Neural cell (in vitro differentiated cells): ENCODE measurements around the gene CNTN4. TPM values are rescaled to one million over a fixed set of nuclear protein-coding genes. Genes with fewer than 3 reads are reported as not detected.

ENCODE experiments used
- H2AFZ ChIP-seq: fragments of 200-600, 300-800 bp; sonication (generic), shearing (Covaris generic); 2 replicates; pipeline ENCODE4 v1.6.0; 2014; ENCODE audit warnings: low read depth, mild to moderate bottlenecking, antibody characterized with exemption, low read length, moderate library complexity
- H3F3A ChIP-seq: fragments of 200-600 bp; shearing (Covaris generic); 2 replicates; pipeline ENCODE4 v1.6.1; 2016; ENCODE audit warnings: mild to moderate bottlenecking, moderate library complexity, mixed read lengths, antibody characterized with exemption, low read length; ENCODE audit not compliant: insufficient read depth, poor library complexity, severe bottlenecking
- H3K27ac ChIP-seq: fragments of 200-600, 300-800 bp; sonication (generic), shearing (Covaris generic); 2 replicates; pipeline ENCODE4 v1.5.1; 2014; ENCODE audit warnings: mild to moderate bottlenecking, low read length, moderate library complexity
- H3K27me3 ChIP-seq: fragments of 300-800, 200-600 bp; sonication (generic), shearing (Covaris generic); 2 replicates; pipeline ENCODE4 v1.6.0; 2014; ENCODE audit warnings: mild to moderate bottlenecking, low read depth, low read length, moderate library complexity; ENCODE audit not compliant: insufficient read depth
- H3K36me3 ChIP-seq: fragments of 300-800, 200-600 bp; sonication (generic), shearing (Covaris generic); 2 replicates; pipeline ENCODE4 v1.5.1; 2014; ENCODE audit warnings: mild to moderate bottlenecking, antibody characterized with exemption, low read length, moderate library complexity; ENCODE audit not compliant: insufficient read depth
- H3K4me2 ChIP-seq: fragments of 300-800, 200-600 bp; sonication (generic), shearing (Covaris generic); 2 replicates; pipeline ENCODE4 v1.6.0; 2014; ENCODE audit warnings: mild to moderate bottlenecking, low read length
- H3K4me3 ChIP-seq: fragments of 300-800, 200-600 bp; sonication (generic), shearing (Covaris generic); 2 replicates; pipeline ENCODE4 v1.5.1; 2014; ENCODE audit warnings: mild to moderate bottlenecking, low read length, moderate library complexity
- H3K79me2 ChIP-seq: fragments of 200-600 bp; shearing (Covaris generic); replicated peaks from 2 replicates; pipeline ENCODE4 v1.6.0; 2014; ENCODE audit warnings: mild to moderate bottlenecking, low read length, moderate library complexity; ENCODE audit not compliant: insufficient read depth
- H3K9ac ChIP-seq: fragments of 300-800, 200-600 bp; sonication (generic), shearing (Covaris generic); 2 replicates; pipeline ENCODE4 v1.6.1; 2016; ENCODE audit warnings: mild to moderate bottlenecking, low read length, mixed read lengths
- H3K9me2 ChIP-seq: fragments of 200-600 bp; shearing (Covaris generic); 2 replicates; pipeline ENCODE4 v1.6.1; 2016; ENCODE audit warnings: mild to moderate bottlenecking, low read length, mixed read lengths; ENCODE audit not compliant: insufficient read depth
- H3K9me3 ChIP-seq: fragments of 200-600, 300-800 bp; sonication (generic), shearing (Covaris generic); 2 replicates; pipeline ENCODE4 v1.6.1; 2016; ENCODE audit warnings: mild to moderate bottlenecking, mixed run types, low read length, moderate library complexity, mixed read lengths
- H4K20me1 ChIP-seq: fragments of 200-600 bp; shearing (Covaris generic); 2 replicates; pipeline ENCODE4 v1.6.1; 2016; ENCODE audit warnings: mild to moderate bottlenecking, mixed run types; ENCODE audit not compliant: insufficient read depth
- CTCF ChIP-seq: fragments of 450-650 bp; IDR thresholded peaks from 2 replicates; pipeline ENCODE4 v1.5.1; 2014; ENCODE audit warnings: antibody characterized with exemption, mild to moderate bottlenecking, moderate library complexity; ENCODE audit not compliant: poor library complexity, severe bottlenecking
- EP300 ChIP-seq: fragments of 450-650 bp; conservative IDR thresholded peaks from 2 replicates; pipeline ENCODE4 v1.6.1; 2014; ENCODE audit warnings: antibody characterized with exemption, mild to moderate bottlenecking, moderate library complexity; ENCODE audit not compliant: poor library complexity, severe bottlenecking
- EZH2 ChIP-seq: fragments of 200-600, 300-800 bp; shearing (Covaris generic), sonication (generic); IDR thresholded peaks from 2 replicates; pipeline ENCODE4 v1.6.1; 2014; ENCODE audit warnings: antibody characterized with exemption, low read length, borderline replicate concordance, mild to moderate bottlenecking; ENCODE audit not compliant: insufficient read depth, poor library complexity, severe bottlenecking
- MXI1 ChIP-seq: fragments of 450-650 bp; conservative IDR thresholded peaks from 2 replicates; pipeline ENCODE4 v1.6.1; 2014; ENCODE audit warnings: antibody characterized with exemption, mild to moderate bottlenecking; ENCODE audit not compliant: poor library complexity, severe bottlenecking
- POLR2AphosphoS5 ChIP-seq: IDR thresholded peaks from 2 replicates; pipeline ENCODE4 v1.6.1; 2012
- RAD21 ChIP-seq: fragments of 450-650 bp; conservative IDR thresholded peaks from 2 replicates; pipeline ENCODE4 v1.6.1; 2014; ENCODE audit warnings: antibody characterized with exemption, mild to moderate bottlenecking, moderate library complexity
- REST ChIP-seq: IDR thresholded peaks from 2 replicates; pipeline ENCODE4 v1.6.1; 2012; ENCODE audit warnings: borderline replicate concordance
- SMC3 ChIP-seq: fragments of 450-650 bp; conservative IDR thresholded peaks from 2 replicates; pipeline ENCODE4 v1.6.1; 2014; ENCODE audit warnings: antibody characterized with exemption, mild to moderate bottlenecking, moderate library complexity; ENCODE audit not compliant: poor library complexity
- TAF1 ChIP-seq: IDR thresholded peaks from 2 replicates; pipeline ENCODE4 v1.6.1; 2012; ENCODE audit warnings: low read depth
- polyA plus RNA-seq: library from polyadenylated mRNA; depleted of rRNA; stranded (reverse); fragments of >200 nt; gene quantifications from 2 replicates; pipeline ENCODE4 v1.2.3, GENCODE V29; 2014

Gene CNTN4
- polyA plus RNA-seq, 1 donor from 2014 or later, result 10.6 TPM

GRCh38 chr3:2889736-2890135 is 791.1 kb downstream of the CNTN4 start:
- Histone ChIP-seq H3K36me3 (no peaks in the 10 kb centered on the region), H3K27me3 (no peaks in the 10 kb centered on the region), H3K27ac (no peak overlapping the region), H3K9ac (no peak overlapping the region), H4K20me1 (no peaks in the 10 kb centered on the region), H3K4me3 (no peak overlapping the region), H3K4me2 (no peak overlapping the region), H2AFZ (no peak overlapping the region), H3K9me2 (no peaks in the 10 kb centered on the region), H3K79me2 (no peaks in the 10 kb centered on the region), H3F3A (no peaks in the 10 kb centered on the region), H3K9me3 (no peaks in the 10 kb centered on the region)
- no peak for TF ChIP-seq SMC3
- TF ChIP-seq TAF1, result no peak
- TF ChIP-seq MXI1, result no peak
- TF ChIP-seq EZH2, result no peak
- no peak for TF ChIP-seq POLR2AphosphoS5
- no peak for TF ChIP-seq RAD21
- no peak for TF ChIP-seq EP300
- TF ChIP-seq CTCF, result no peak
- no peak for TF ChIP-seq REST

- H3K4me3 ChIP-seq, result no peak overlapping the region
- H3K9ac ChIP-seq, result no peak overlapping the region
- H3K9me2 ChIP-seq, result no peaks in the 10 kb centered on the region
- no peak overlapping the region for H3K4me2 ChIP-seq
- H4K20me1 ChIP-seq, result no peaks in the 10 kb centered on the region
- H3K9me3 ChIP-seq, result no peaks in the 10 kb centered on the region
- no peak overlapping the region for H2AFZ ChIP-seq
- H3K27ac ChIP-seq, result no peak overlapping the region
- no peak for TF ChIP-seq MXI1
- no peak for TF ChIP-seq RAD21
- TF ChIP-seq EZH2, result no peak
- no peak for TF ChIP-seq TAF1
- H3K79me2 ChIP-seq, result no peaks in the 10 kb centered on the region
- no peaks in the 10 kb centered on the region for H3K36me3 ChIP-seq
- H3K27me3 ChIP-seq, result no peaks in the 10 kb centered on the region
- H3F3A ChIP-seq, result no peaks in the 10 kb centered on the region
Observed at GRCh38 chr3:2896308-2896939, 797.8 kb downstream of the CNTN4 start.
